NCI-H2196 (cell line): ENCODE results near the gene NDUFB3.
"Not testable (repeated sequence)": the region's sequence is repeated elsewhere in the genome, so short reads cannot be mapped to it uniquely, and the experiment has no call there.

Source experiments
- DNase-seq: peaks from one replicate; lab custom pipeline; 2025; ENCODE audit not compliant: unreplicated experiment; lab: John Stamatoyannopoulos, UW

NDUFB3 gene

GRCh38 chr2:201071479-201072200 lies at the start of gene NDUFB3, which contains the start of gene HYCC2:
NDUFB3 (plus strand) TSS chr2:201072001; CDS start chr2:201078883, 6,882 bp downstream.
HYCC2 (minus strand) TSS chr2:201071671; CDS start chr2:201024009, 47,662 bp downstream.
- DNase-seq = peak; percentile 83

- no peak for DNase-seq
Observed at GRCh38 chr2:201024518-201024917, 47.3 kb upstream of the NDUFB3 start.

- DNase-seq = not testable (repeated sequence)
Observed at GRCh38 chr2:201034355-201034754, 37.4 kb upstream of the NDUFB3 start.

- DNase-seq = not testable (repeated sequence)
Observed at GRCh38 chr2:201038361-201038760, 33.4 kb upstream of the NDUFB3 start.

- DNase-seq = no peak
Observed at GRCh38 chr2:201038855-201039254, 32.9 kb upstream of the NDUFB3 start.

- DNase-seq = no peak
Observed at GRCh38 chr2:201040867-201041628, 30.8 kb upstream of the NDUFB3 start.

- not testable (repeated sequence) for DNase-seq
Observed at GRCh38 chr2:201042451-201042850, 29.4 kb upstream of the NDUFB3 start.

- DNase-seq = not testable (repeated sequence)
Observed at GRCh38 chr2:201043050-201043449, 28.8 kb upstream of the NDUFB3 start.

- DNase-seq = no peak
Observed at GRCh38 chr2:201046881-201047280, 24.9 kb upstream of the NDUFB3 start.

GRCh38 chr2:201049455-201049854 lies 22.3 kb upstream of the NDUFB3 start:
- DNase-seq = no peak

- no peak for DNase-seq
Observed at GRCh38 chr2:201057087-201057521, 14.7 kb upstream of the NDUFB3 start.

- no peak for DNase-seq
Observed at GRCh38 chr2:201057715-201058248, 14.0 kb upstream of the NDUFB3 start.

GRCh38 chr2:201058914-201059313 lies 12.9 kb upstream of the NDUFB3 start:
- DNase-seq = no peak

GRCh38 chr2:201059961-201060755 lies 11.6 kb upstream of the NDUFB3 start:
- no peak for DNase-seq

GRCh38 chr2:201063516-201063915 lies 8.3 kb upstream of the NDUFB3 start:
- not testable (repeated sequence) for DNase-seq

GRCh38 chr2:201064797-201065329 lies 6.9 kb upstream of the NDUFB3 start:
- no peak for DNase-seq

GRCh38 chr2:201070948-201071478 lies 788 bp upstream of the NDUFB3 start:
- DNase-seq = no peak

GRCh38 chr2:201072201-201072530 lies 365 bp downstream of the NDUFB3 start:
- DNase-seq = peak; percentile 29

GRCh38 chr2:201073071-201073470 lies 1.3 kb downstream of the NDUFB3 start:
- no peak for DNase-seq

GRCh38 chr2:201074996-201075395 lies 3.2 kb downstream of the NDUFB3 start:
- DNase-seq = no peak

- DNase-seq = no peak
Observed at GRCh38 chr2:201084863-201085262, 13.1 kb downstream of the NDUFB3 start.
